HG03066 (cell line): ENCODE results near the gene OR51D1.

Source experiments
- ATAC-seq: cut with Tn5 transposase; IDR thresholded peaks from one replicate; pipeline ENCODE4 v1.9.1; 2021; ENCODE audit warnings: low read depth; ENCODE audit not compliant: unreplicated experiment

Gene OR51D1

DNA sequence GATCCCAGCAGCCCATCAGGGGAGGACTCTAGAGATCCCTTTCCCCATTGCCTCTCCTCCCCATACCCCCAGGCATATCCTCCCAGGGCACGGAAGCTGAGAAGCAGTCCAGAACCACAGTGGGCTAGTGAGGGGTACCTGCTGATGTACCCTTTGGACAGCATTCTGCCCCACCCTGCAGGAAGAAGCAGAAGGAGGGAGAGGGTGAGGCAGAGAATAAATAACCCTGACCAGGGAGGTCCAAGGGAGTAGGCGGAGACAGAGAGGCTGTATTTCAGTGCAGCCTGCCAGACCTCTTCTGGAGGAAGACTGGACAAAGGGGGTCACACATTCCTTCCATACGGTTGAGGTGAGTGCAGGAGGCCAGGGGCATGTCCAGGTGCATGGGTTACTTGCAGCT, 6.4 kb downstream of the OR51D1 start, which contains the start of gene OR51E1:
OR51E1 (plus strand) TSS at position 301 of the 400 bp plus-strand sequence. CDS start 8,545 bp downstream, outside the sequence.
- no peak for ATAC-seq

DNA sequence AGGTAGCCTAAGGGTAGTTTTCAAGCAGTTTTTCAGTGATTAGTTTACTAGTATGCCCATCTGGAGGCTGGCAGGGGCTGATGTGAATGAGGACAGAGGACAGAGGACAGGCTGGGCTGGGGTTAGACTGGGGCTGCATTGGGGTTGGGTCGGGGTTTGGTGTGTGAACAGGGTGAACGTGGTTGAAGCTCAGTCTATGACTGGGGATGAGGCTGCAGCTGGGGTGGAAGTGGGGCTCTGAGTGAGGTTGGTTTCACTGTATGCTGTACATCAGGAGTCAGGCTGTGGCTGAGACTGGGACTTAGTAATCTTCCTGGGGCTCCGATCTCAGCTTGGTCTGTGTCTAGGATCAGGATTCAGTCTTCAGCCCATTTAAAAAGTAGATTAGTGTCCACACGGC, 7.0 kb downstream of the OR51D1 start:
- no peak for ATAC-seq

DNA sequence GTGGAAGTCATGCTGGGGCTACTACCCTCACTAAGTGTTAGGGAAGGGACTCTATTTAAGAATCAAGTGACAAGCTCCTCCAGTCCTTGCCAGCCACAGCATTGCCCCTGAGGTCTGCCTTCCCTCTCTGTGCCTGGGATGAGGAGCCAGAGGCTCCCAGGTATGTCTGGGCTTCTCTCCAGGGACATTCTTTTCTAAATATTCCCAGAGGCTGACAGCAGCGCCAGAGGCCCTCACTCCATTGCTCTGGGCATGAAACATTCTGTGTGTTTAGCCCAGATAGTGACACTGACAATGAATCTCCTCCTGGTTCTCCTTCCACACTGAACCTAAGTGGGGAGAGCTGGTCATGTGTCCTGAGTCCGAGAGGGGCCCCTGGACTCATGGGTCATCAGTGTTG, 8.7 kb downstream of the OR51D1 start:
- ATAC-seq: no peak

GRCh38 chr11:4647766-4648165, 10.5 kb downstream of the OR51D1 start:
- ATAC-seq: no peak

GRCh38 chr11:4654635-4655369, 17.5 kb downstream of the OR51D1 start:
- ATAC-seq: no peak

- ATAC-seq: no peak
These were observed 21.6 kb downstream of the OR51D1 start for GRCh38 chr11:4658629-4659445.

DNA sequence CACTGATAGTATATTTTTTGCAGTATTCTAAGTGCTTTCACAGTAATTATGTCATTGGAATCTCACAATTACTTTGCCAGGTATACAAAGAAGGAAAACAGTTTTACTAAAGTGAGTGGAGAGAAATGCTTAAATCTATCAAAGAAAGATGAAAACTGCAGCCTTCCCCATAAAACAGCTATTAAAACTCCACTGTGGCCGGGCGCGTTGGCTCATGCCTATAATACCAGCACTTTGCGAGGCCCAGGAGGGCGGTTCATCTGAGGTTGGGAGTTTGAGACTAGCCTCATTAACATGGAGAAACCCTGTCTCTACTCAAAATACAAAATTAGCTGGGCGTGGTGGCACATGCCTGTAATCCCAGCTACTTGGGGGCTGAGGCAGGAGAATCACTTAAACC, 25.6 kb downstream of the OR51D1 start:
- no peak for ATAC-seq

- no peak for ATAC-seq
These were observed 26.9 kb downstream of the OR51D1 start for GRCh38 chr11:4664183-4664582.

DNA sequence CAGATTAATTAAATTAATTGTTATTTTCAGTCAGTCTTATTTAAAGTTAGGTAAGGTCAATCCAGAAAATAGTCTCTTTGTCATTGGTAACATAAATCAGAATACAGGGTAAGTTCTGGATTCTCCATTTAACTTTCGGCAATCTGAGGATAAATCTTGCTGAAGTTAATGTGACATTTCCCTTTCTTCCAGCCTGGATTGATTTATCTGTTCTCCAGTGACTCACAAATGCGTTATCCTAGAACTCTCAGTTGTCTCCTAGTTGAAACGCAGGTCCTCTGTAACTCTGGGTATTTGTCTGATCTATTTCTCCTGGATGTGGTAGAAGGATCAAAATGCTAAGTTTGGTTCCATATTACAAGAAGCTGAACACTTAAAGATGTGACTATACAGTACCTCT, 27.5 kb downstream of the OR51D1 start:
- ATAC-seq: no peak

GRCh38 chr11:4665424-4665823, 28.1 kb downstream of the OR51D1 start:
- ATAC-seq: no peak

GRCh38 chr11:4671741-4672140, 34.5 kb downstream of the OR51D1 start:
- ATAC-seq: no peak

GRCh38 chr11:4672470-4672869, 35.2 kb downstream of the OR51D1 start:
- no peak for ATAC-seq

GRCh38 chr11:4673781-4674180, 36.5 kb downstream of the OR51D1 start:
- no peak for ATAC-seq

DNA sequence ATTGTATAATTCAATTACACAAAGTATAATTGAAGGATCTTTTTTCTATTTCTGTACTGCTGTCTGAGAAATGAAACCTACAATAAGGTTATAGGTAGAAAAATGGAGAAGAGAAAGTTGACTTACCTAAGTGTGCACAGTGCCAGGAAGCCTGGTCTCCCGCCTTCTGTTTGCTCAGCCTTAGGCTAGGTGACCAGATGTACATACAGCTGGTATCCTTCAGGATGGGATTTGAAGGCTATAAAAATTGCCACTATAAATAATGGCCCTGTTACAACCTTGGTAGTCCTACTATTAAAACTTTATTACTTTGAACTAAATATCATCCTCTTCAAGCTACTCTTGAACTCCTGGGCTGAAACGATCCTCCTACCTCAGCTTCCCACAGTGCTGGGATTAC, 40.7 kb downstream of the OR51D1 start:
- ATAC-seq: no peak

- ATAC-seq: no peak
These were observed 43.1 kb downstream of the OR51D1 start for GRCh38 chr11:4680341-4680740.

- no peak for ATAC-seq
These were observed 45.5 kb downstream of the OR51D1 start for GRCh38 chr11:4682623-4683419.

DNA sequence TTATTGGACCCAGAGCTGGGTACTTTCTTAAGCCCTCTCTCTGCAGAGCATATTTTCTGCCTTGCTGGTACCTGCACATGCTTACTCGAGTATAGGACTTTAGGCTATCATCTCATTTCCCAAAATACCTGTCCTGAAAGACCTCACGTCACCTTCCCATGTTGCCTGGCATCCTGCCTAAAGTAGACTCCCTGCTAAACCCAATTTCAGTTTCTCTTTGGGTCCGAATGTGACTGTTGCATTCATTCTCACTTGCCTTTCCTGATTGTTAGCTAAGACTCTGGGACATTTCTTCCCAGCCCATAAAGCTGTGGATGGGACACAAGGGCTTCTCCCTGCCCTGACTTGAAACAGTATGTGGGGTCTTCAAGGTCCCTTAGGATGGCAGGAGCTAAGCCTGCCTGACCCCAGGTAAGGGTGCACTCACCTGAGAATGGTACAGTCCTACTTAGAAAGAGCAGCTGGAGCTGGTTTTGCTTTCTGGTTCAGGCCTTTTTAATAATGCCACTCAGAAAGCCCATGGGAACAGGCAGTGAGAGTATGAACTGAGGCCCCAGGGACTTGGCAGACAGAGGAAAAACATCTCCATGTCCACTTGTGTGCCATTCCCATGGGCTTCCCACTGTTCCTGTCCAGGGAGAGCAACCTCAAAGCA, 47.5 kb downstream of the OR51D1 start:
- ATAC-seq: no peak
